GM12878 (cell line): ENCODE data around the gene EMID1. TPM values are rescaled to one million over a fixed set of nuclear protein-coding genes. Genes with fewer than 3 reads are reported as not detected.
A peak's percentile ranks its signal among the peaks of the same experiment; 100 is the strongest.

Source experiments
- ATAC-seq: fragments of 200-7000 bp; cut with Tn5 transposase; 3 replicates; pipeline ENCODE4 v1.9.1; 2020; ENCODE audit warnings: mild to moderate bottlenecking, moderate library complexity
- BruUV-seq: library from RNA; stranded (reverse); fragments of 400-500 nt; replicated peaks from 2 replicates; lab custom pipeline; 2021; lab: Mats Ljungman, UMichigan
- CTCF ChIA-PET: fragments of 300-600 bp; sonication (Branson Sonifier 250); formaldehyde crosslinking; extraction: SDS; loops from one replicate; lab custom pipeline; 2021; ENCODE audit warnings: inconsistent platforms; lab: Yijun Ruan, JAX
- POLR2A ChIA-PET: fragments of 350-600 bp; formaldehyde crosslinking; extraction: SDS; loops from one replicate; lab custom pipeline; 2021; ENCODE audit warnings: inconsistent platforms; lab: Charles Lee
- RAD21 ChIA-PET: fragments of 300-600 bp; sonication (Branson Sonifier 250); formaldehyde crosslinking; loops from one replicate; lab custom pipeline; 2023; ENCODE audit warnings: antibody characterized with exemption; ENCODE audit not compliant: unreplicated experiment; lab: Charles Lee
- SMC1A ChIA-PET: fragments of 300-600 bp; sonication (Branson Sonifier 250); formaldehyde crosslinking; loops from one replicate; lab custom pipeline; 2023; ENCODE audit not compliant: unreplicated experiment, uncharacterized antibody; lab: Charles Lee
- DNase-seq: peaks from one replicate; pipeline ENCODE4 v3.0.0-alpha.2; 2011; ENCODE audit warnings: low read depth, low spot score
- FAIRE-seq: peaks from 3 replicates; lab custom pipeline; 2011; peaks lifted over from hg19 to GRCh38; lab: Jason Lieb, UNC
- H2AFZ ChIP-seq: 2 replicates; pipeline ENCODE4 v1.6.0; 2011; ENCODE audit warnings: low read depth, low read length, control low read depth; ENCODE audit not compliant: control insufficient read depth
- H3K27ac ChIP-seq: 2 replicates; pipeline ENCODE4 v1.5.1; 2011; ENCODE audit warnings: control low read depth; ENCODE audit not compliant: control insufficient read depth, insufficient read depth
- H3K27me3 ChIP-seq, 2 experiments: replicated peaks in 1 of 2; 2 replicates each; pipeline versions ENCODE4 v1.6.0 to v1.6.1; 2011; ENCODE audit warnings: low read length in 1 of 2; ENCODE audit not compliant: control insufficient read depth in 2 of 2, insufficient read depth in 2 of 2
- H3K36me3 ChIP-seq, 2 experiments: 2 replicates each; pipeline ENCODE4 v1.5.1; 2011; ENCODE audit warnings: low read length in 1 of 2; ENCODE audit not compliant: control insufficient read depth in 2 of 2, insufficient read depth in 2 of 2
- H3K4me1 ChIP-seq: 2 replicates; pipeline ENCODE4 v1.6.1; 2011; ENCODE audit warnings: mild to moderate bottlenecking, low read length, moderate library complexity, mixed read lengths; ENCODE audit not compliant: control insufficient read depth, insufficient read depth
- H3K4me2 ChIP-seq: 2 replicates; pipeline ENCODE4 v1.6.0; 2011; ENCODE audit warnings: control low read depth; ENCODE audit not compliant: control insufficient read depth, insufficient read depth
- H3K4me3 ChIP-seq: fragments of 200-600 bp; sonication (generic); 2 replicates; pipeline ENCODE4 v1.5.1; 2016
- H3K79me2 ChIP-seq: 2 replicates; pipeline ENCODE4 v1.6.0; 2011; ENCODE audit warnings: low read length; ENCODE audit not compliant: control insufficient read depth, insufficient read depth
- H3K9ac ChIP-seq: 2 replicates; pipeline ENCODE4 v1.8.0; 2011; ENCODE audit warnings: low read length, control low read depth, mixed read lengths; ENCODE audit not compliant: control insufficient read depth, insufficient read depth
- H3K9me3 ChIP-seq: replicated peaks from 3 replicates; pipeline ENCODE4 v1.5.1; 2011; ENCODE audit warnings: mild to moderate bottlenecking, low read length; ENCODE audit not compliant: control insufficient read depth, insufficient read depth
- H4K20me1 ChIP-seq: 2 replicates; pipeline ENCODE4 v1.6.0; 2011; ENCODE audit not compliant: control insufficient read depth, insufficient read depth
- FOXK2 ChIP-seq: fragments of 450-650 bp; IDR thresholded peaks from 2 replicates; pipeline ENCODE4 v1.6.1; 2017; ENCODE audit warnings: mild to moderate bottlenecking, moderate library complexity
- POLR2AphosphoS5 ChIP-seq: IDR thresholded peaks from 2 replicates; pipeline ENCODE4 v1.6.1; 2011; ENCODE audit warnings: mild to moderate bottlenecking, low read length, inconsistent platforms
- WGBS: methylation state at CpG from one replicate; pipeline ENCODE4 v1.1.6; 2016; ENCODE audit warnings: low lambda C conversion rate; ENCODE audit not compliant: insufficient replicate concordance, insufficient coverage; ENCODE audit errors: missing lambda C conversion rate; 5-methylcytosine and 5-hydroxymethylcytosine counted together
- in situ Hi-C: fragments of 300-500 bp; cut with MboI; formaldehyde crosslinking; loops from 9 replicates; pipeline ENCODE4 v1.14.3; 2018; ENCODE audit warnings: mixed read lengths
- intact Hi-C: fragments of 100-400 bp; cut with micrococcal nuclease; formaldehyde crosslinking; loops from one replicate; pipeline ENCODE4 v1.14.2; 2022; ENCODE audit not compliant: unreplicated experiment
- polyA plus RNA-seq, 11 experiments: library from polyadenylated mRNA; depleted of rRNA in 4 of 11; unstranded in 6 of 11; stranded (reverse) in 5 of 11; fragments of >200 nt; fragmentation: Nextera tagmentation in 4 of 11; fragmentation: Illumina TruSeq in 1 of 11; extraction: Ambion mirVana in 4 of 11; extraction: Trizol in 1 of 11; gene quantifications; 1 replicate in 1 of 11; 2 replicates in 10 of 11; pipeline versions ENCODE4 v1.2.1 to v1.2.3, GENCODE V29; 2011 to 2016; ENCODE audit warnings: inconsistent platforms in 2 of 11, missing spikeins in 2 of 11, low read depth in 1 of 11
- total RNA-seq, 4 experiments: library from RNA; depleted of rRNA in 3 of 4; stranded (reverse); fragments of >200 nt in 3 of 4; fragmentation: Illumina TruSeq in 1 of 4; extraction: Trizol in 1 of 4; gene quantifications; 2 replicates each; pipeline versions ENCODE4 v1.2.1 to v1.2.3, GENCODE V29; 2013 to 2021
- TF ChIP-seq, protein P1 (sequence below), 3 experiments: IDR thresholded peaks in 2 of 3; conservative IDR thresholded peaks in 1 of 3; 2 replicates each; pipeline ENCODE4 v1.5.1; 2011; ENCODE audit warnings: low read depth in 3 of 3, low read length in 3 of 3, mild to moderate bottlenecking in 3 of 3, control low read depth in 2 of 3, moderate library complexity in 2 of 3, inconsistent platforms in 1 of 3, mixed read lengths in 1 of 3; ENCODE audit not compliant: control insufficient read depth in 2 of 3, insufficient read depth in 1 of 3; ENCODE audit errors: extremely low read depth in 1 of 3

EMID1 gene
- total and polyA plus RNA-seq, 10 of the 15 experiments (the other 5 are each of a cell fraction or from before 2014, with no cell fraction given): 1.2 to 60.3 (median 12.0) TPM

DNA sequence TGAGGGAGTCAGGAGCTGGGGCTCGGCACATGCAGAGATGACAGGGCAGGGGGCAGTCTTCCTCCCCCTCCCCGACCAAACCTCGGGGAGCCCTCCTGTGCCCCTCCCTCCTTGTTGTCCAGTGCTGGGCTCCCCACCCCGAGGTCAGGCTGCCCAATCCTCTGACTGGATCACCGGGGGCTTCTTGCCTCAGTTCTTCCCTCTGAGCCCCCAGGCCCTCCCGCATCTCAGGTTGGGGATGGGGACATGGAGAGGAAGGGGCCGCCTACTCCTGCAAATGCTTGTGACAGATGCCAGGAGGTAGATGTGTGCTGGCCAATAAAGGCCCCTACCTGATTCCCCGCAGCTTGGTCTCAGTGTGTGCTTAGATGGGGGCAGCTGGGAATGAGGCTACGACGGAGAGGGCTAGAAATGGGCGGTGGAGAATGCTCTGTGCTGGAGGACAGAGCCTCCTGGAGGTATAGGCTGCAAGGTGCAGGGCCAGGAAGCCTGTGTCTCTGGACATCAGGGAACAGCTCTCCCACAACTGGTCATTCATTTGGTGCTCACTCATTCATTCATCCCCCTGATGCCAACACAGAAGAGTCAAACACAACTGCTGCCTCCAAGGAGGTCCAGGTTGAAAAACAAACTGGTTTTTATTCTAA, 53.7 kb downstream of the EMID1 start:
- ChIA-PET POLR2A (interaction anchor here (0.6 kb wide), 2 partner anchors 65 to 253 kb away, joined by 7 to 8 read pairs; no protein-coding TSS in a partner anchor), RAD21 (no interaction called here), SMC1A (no interaction called here), CTCF (interaction anchor here (0.7 to 2.7 kb wide), 2 partner anchors 14 to 105 kb away, joined by 3 to 7 read pairs; no protein-coding TSS in a partner anchor)
- no peak for TF ChIP-seq FOXK2
- TF ChIP-seq, protein P1, sequence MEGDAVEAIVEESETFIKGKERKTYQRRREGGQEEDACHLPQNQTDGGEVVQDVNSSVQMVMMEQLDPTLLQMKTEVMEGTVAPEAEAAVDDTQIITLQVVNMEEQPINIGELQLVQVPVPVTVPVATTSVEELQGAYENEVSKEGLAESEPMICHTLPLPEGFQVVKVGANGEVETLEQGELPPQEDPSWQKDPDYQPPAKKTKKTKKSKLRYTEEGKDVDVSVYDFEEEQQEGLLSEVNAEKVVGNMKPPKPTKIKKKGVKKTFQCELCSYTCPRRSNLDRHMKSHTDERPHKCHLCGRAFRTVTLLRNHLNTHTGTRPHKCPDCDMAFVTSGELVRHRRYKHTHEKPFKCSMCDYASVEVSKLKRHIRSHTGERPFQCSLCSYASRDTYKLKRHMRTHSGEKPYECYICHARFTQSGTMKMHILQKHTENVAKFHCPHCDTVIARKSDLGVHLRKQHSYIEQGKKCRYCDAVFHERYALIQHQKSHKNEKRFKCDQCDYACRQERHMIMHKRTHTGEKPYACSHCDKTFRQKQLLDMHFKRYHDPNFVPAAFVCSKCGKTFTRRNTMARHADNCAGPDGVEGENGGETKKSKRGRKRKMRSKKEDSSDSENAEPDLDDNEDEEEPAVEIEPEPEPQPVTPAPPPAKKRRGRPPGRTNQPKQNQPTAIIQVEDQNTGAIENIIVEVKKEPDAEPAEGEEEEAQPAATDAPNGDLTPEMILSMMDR (IDR thresholded peaks at IDR 0.05 in 2 of 3, conservative IDR thresholded peaks at IDR 0.05 in 1 of 3; ENCODE audit: control insufficient read depth in 2 of 3, extremely low read depth in 1 of 3, insufficient read depth in 1 of 3, low read depth in 3 of 3, low read length in 3 of 3): peak in 2 of 3 experiments; percentile 11 to 15; a peak in 2 of 6 replicates
- 0 out of 2 replicates have a peak, but pooled peaks have one; percentile 13 for TF ChIP-seq POLR2AphosphoS5
- H3K4me1 ChIP-seq: no peaks in the 10 kb centered on the region
- H4K20me1 ChIP-seq: no peaks in the 10 kb centered on the region
- no peak overlapping the region for H2AFZ ChIP-seq
- H3K79me2 ChIP-seq: no peaks in the 10 kb centered on the region
- no peaks in the 10 kb centered on the region for H3K9me3 ChIP-seq
- intact Hi-C loops (no loop called here), in situ Hi-C loops (no loop called here)
- H3K27me3 ChIP-seq: no peaks in the 10 kb centered on the region
- H3K4me3 ChIP-seq: no peak overlapping the region
- peak; percentile 28 for ATAC-seq
- FAIRE-seq: no peak
- WGBS: 88% methylated on average over 11 of the region's 11 CpGs
- H3K4me2 ChIP-seq: no peak overlapping the region
- peaks cover 0 to 5% of the 10 kb centered on the region in 2 experiments; a peak in 3 of 4 replicates for H3K36me3 ChIP-seq
- BruUV-seq: no TSS peak
- no peak overlapping the region for H3K9ac ChIP-seq
- H3K27ac ChIP-seq: no peak overlapping the region
- DNase-seq: no peak
